ENCODE data around the gene UBE2C.

The UBE2C gene

DNA sequence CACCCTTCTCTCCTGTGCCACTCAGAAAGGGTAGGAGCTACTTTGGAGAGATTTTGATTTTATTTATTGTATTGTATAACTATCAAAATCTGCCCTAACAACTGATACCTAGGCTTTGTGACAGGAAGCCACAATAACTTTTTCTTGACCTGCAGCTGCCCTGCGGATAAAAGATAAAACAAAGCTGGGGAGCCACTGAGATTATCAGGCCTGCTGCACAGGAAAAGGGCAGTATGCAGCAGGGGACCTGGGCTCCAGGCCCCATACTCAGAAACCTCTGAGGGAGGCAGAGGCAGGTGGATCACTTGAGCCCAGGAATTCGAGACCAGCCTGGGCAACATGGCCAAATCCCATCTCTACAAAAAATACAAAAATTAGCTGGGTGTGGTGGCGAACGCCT is 20.2 kb downstream of the UBE2C start:
- Histone ChIP-seq H3K4me1 (ENCODE audit: low read depth, poor library complexity, severe bottlenecking) (peaks cover 16% of the 10 kb centered on the region), H4K20me1 (ENCODE audit: insufficient read depth) (no peaks in the 10 kb centered on the region), H3K79me2 (ENCODE audit: insufficient read depth, low read depth) (no peaks in the 10 kb centered on the region), H3K27ac (no peak overlapping the region), H3K4me3 (IDR thresholded peaks at IDR 0.05; ENCODE audit: insufficient read depth, low read depth, low read length) (no peak overlapping the region), H2AFZ (ENCODE audit: low read depth) (no peak overlapping the region), H3K27me3 (ENCODE audit: insufficient read depth, low read depth) (no peaks in the 10 kb centered on the region), H3K9ac (no peak overlapping the region), H3K36me3 (ENCODE audit: insufficient read depth) (no peaks in the 10 kb centered on the region), H3K4me2 (no peak overlapping the region)
- TF ChIP-seq, protein P1, sequence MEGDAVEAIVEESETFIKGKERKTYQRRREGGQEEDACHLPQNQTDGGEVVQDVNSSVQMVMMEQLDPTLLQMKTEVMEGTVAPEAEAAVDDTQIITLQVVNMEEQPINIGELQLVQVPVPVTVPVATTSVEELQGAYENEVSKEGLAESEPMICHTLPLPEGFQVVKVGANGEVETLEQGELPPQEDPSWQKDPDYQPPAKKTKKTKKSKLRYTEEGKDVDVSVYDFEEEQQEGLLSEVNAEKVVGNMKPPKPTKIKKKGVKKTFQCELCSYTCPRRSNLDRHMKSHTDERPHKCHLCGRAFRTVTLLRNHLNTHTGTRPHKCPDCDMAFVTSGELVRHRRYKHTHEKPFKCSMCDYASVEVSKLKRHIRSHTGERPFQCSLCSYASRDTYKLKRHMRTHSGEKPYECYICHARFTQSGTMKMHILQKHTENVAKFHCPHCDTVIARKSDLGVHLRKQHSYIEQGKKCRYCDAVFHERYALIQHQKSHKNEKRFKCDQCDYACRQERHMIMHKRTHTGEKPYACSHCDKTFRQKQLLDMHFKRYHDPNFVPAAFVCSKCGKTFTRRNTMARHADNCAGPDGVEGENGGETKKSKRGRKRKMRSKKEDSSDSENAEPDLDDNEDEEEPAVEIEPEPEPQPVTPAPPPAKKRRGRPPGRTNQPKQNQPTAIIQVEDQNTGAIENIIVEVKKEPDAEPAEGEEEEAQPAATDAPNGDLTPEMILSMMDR (conservative IDR thresholded peaks at IDR 0.05; ENCODE audit: low read depth, low read length): no peak

DNA sequence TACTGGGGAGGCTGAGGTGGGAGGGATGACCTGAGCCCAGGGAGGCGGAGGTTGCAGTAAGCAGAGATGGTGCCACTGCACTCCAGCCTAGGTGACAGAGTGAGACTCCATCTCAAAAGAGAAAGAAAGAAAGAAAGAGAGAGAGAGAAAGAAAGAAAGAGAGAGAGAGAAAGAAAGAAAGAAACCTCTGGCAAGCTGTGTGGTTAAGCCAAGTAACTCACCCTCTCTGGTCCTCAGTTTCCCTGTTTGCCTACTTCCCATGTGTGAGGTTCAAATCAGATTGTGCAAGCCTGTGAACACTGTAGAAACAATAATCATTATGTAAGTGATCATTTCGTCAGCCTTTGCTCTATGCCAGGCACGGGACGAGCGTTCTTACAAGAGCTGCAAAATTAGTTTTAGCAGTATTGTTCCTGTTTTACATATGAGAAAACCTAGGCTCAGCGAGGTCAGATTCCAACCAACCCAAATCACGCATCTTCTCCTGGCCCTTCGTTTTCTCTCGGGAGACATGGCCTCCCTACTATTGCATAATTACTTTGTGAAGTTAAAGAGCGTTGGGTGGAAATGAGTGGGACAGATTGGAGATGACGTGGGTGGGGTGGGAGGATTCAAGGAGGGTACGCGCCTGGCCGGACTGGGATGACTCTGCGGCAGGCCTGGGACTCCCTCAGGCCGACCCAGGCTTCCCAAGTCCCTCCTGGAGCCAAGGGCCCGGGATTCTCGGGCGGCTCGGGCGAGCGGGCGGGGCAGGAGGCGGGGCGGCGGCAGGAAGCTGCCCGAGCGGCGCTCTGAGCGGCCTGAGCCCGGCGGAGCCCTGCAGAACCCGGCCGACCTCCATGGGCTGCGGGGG is 20.8 kb downstream of the UBE2C start, which contains the start of gene SNX21:
Gene SNX21, plus strand, starts transcription at position 770 of the 853 bp plus-strand sequence. CDS start 121 bp downstream, outside the sequence.
- no peak within 1 kb of the TSS for H3K4me3 ChIP-seq (IDR thresholded peaks at IDR 0.05; ENCODE audit: insufficient read depth, low read depth, low read length)

DNA sequence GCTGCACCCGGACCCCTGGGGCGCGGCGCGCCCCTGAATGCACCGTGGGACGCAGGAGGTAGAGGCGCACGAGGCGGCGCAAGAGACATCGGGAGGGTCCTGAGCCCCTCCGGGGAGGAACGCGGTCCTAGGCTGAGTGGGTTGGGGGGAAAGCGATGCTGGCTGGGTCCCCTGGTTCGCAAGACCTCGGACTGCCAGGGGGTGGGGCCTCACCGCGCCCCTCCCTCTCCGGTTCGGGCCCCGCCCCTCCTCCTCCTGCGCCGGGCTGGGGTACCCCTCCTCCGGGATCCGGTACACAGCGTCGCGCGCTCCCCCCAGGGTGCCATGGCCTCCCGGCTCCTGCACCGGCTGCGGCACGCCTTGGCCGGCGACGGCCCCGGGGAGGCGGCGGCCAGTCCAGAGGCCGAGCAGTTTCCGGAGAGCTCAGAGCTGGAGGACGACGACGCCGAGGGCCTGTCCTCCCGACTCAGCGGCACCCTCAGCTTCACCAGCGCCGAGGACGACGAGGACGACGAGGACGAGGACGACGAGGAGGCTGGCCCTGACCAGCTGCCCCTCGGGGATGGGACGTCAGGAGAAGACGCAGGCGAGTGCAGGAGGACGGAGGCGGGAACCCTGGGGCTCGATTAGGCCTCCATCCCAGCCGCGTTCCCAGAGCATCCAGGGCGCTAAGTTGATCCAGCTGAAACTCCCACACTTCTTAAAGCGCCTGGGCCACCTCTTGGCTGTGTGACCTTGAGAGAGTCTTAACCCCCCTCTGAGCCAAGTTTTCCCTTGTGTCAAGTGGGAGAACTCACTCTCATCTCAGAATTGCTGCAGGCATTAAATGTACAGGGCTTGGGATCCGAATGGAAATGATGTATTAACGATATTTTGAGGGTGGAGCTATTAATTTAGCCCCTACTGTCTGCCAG is 21.7 kb downstream of the UBE2C start:
- H3K9ac ChIP-seq: peak overlapping the region; percentile 51

More for the DNA sequence above, 20.8 kb downstream of the UBE2C start, which contains the start of gene SNX21:
- H2AFZ ChIP-seq (ENCODE audit: low read depth): peak within 1 kb of the TSS; percentile 95
- peaks cover 16% of the 10 kb centered on the region for H3K4me1 ChIP-seq (ENCODE audit: low read depth, poor library complexity, severe bottlenecking)
- no peaks in the 10 kb centered on the region for H4K20me1 ChIP-seq (ENCODE audit: insufficient read depth)
- peak within 1 kb of the TSS; percentile 61 for H3K4me2 ChIP-seq
- H3K79me2 ChIP-seq (ENCODE audit: insufficient read depth, low read depth): no peaks in the 10 kb centered on the region
- TF ChIP-seq, protein P1 (conservative IDR thresholded peaks at IDR 0.05; ENCODE audit: low read depth, low read length): no peak
- H3K36me3 ChIP-seq (ENCODE audit: insufficient read depth): no peaks in the 10 kb centered on the region
- H3K27ac ChIP-seq: no peak within 1 kb of the TSS
- H3K9ac ChIP-seq: peak within 1 kb of the TSS; percentile 51
- H3K27me3 ChIP-seq (ENCODE audit: insufficient read depth, low read depth): no peaks in the 10 kb centered on the region

DNA sequence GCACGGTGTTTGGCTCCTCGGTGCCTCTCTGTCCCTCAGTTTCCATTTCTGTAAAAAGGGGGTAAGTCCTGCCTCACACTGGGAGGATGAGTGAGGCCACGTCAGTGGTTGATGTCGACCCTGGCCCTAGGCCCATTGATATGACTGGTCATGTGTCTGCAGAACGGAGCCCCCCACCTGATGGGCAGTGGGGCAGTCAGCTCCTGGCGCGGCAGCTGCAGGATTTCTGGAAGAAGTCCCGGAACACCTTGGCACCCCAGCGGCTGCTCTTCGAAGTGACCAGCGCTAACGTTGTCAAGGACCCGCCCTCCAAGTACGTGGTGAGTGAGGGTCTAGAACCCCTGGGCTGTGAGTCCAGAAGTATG is 22.3 kb downstream of the UBE2C start:
- Histone ChIP-seq H3K27me3 (ENCODE audit: insufficient read depth, low read depth) (no peaks in the 10 kb centered on the region), H3K79me2 (ENCODE audit: insufficient read depth, low read depth) (no peaks in the 10 kb centered on the region), H3K4me2 (no peak overlapping the region; the same call in 1 of the 2 replicates), H4K20me1 (ENCODE audit: insufficient read depth) (no peaks in the 10 kb centered on the region), H3K4me1 (ENCODE audit: low read depth, poor library complexity, severe bottlenecking) (peaks cover 16% of the 10 kb centered on the region), H3K4me3 (IDR thresholded peaks at IDR 0.05; ENCODE audit: insufficient read depth, low read depth, low read length) (no peak overlapping the region), H3K27ac (no peak overlapping the region), H3K9ac (no peak overlapping the region), H2AFZ (ENCODE audit: low read depth) (no peak overlapping the region), H3K36me3 (ENCODE audit: insufficient read depth) (no peaks in the 10 kb centered on the region)
- TF ChIP-seq, protein P1 (conservative IDR thresholded peaks at IDR 0.05; ENCODE audit: low read depth, low read length): no peak

More for the DNA sequence above, 21.7 kb downstream of the UBE2C start:
- Histone ChIP-seq H3K4me3 (IDR thresholded peaks at IDR 0.05; ENCODE audit: insufficient read depth, low read depth, low read length) (no peak overlapping the region), H2AFZ (ENCODE audit: low read depth) (peak overlapping the region; percentile 95), H4K20me1 (ENCODE audit: insufficient read depth) (no peaks in the 10 kb centered on the region), H3K79me2 (ENCODE audit: insufficient read depth, low read depth) (no peaks in the 10 kb centered on the region), H3K27me3 (ENCODE audit: insufficient read depth, low read depth) (no peaks in the 10 kb centered on the region), H3K27ac (no peak overlapping the region), H3K36me3 (ENCODE audit: insufficient read depth) (no peaks in the 10 kb centered on the region), H3K4me2 (peak overlapping the region; percentile 61), H3K4me1 (ENCODE audit: low read depth, poor library complexity, severe bottlenecking) (peaks cover 16% of the 10 kb centered on the region)
- TF ChIP-seq, protein P1 (conservative IDR thresholded peaks at IDR 0.05; ENCODE audit: low read depth, low read length): no peak
